Bronchial epithelial cell (primary cell): ENCODE measurements around the gene KCMF1. TPM values are rescaled to one million over a fixed set of nuclear protein-coding genes. Genes with fewer than 3 reads are reported as not detected.

ENCODE experiments used
- DNase-seq: peaks from one replicate; pipeline ENCODE4 v3.0.0-alpha.2; 2010; ENCODE audit warnings: low read depth
- FAIRE-seq: peaks from 2 replicates; lab custom pipeline; 2011; peaks lifted over from hg19 to GRCh38; lab: Jason Lieb, UNC
- H3K27me3 ChIP-seq: 2 replicates; pipeline ENCODE4 v1.5.1; 2011; ENCODE audit warnings: low read length; ENCODE audit not compliant: control insufficient read depth, insufficient read depth
- H3K36me3 ChIP-seq: 2 replicates; pipeline ENCODE4 v1.5.1; 2011; ENCODE audit warnings: low read length; ENCODE audit not compliant: control insufficient read depth, insufficient read depth
- H3K4me3 ChIP-seq: 2 replicates; pipeline ENCODE4 v1.5.1; 2011; ENCODE audit warnings: mild to moderate bottlenecking, low read depth, low read length, control low read depth
- CTCF ChIP-seq: IDR thresholded peaks from 2 replicates; pipeline ENCODE4 v1.5.1; 2011; ENCODE audit warnings: mild to moderate bottlenecking, moderate library complexity, low read length, control low read depth, inconsistent platforms; ENCODE audit not compliant: insufficient read depth, severe bottlenecking
- total RNA-seq: library from RNA; depleted of rRNA; stranded (reverse); fragments of >200 nt; gene quantifications from 2 replicates; pipeline ENCODE4 v1.2.1, GENCODE V29; 2014

The KCMF1 gene
- total RNA-seq, 1 donor from 2014 or later: 174 TPM

- Histone ChIP-seq H3K4me3 (no peak overlapping the region), H3K36me3 (peaks cover 2% of the 10 kb centered on the region), H3K27me3 (no peaks in the 10 kb centered on the region)
- FAIRE-seq: no peak
- no peak for TF ChIP-seq CTCF
- DNase-seq: no peak
Measured at GRCh38 chr2:84980263-84980983, 9.5 kb downstream of the KCMF1 start.

DNA sequence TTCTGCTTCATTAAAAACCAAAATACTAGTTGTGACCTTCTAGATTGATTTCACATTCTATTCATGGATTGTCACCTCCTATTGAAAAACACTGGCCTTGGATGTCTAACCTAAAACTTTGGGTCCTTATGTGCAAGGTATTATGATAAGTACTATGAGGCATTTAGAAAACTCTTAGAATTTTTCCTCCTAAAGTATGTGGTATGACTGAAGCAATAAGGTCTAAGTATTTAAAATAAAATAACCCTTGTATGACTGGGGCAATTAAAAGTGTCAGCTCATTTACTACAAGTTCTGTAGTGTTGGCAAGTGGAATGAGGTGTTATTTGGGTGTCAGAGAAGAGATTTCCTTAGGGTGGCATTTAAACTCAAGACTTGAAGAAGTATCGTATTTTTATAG is 15.1 kb downstream of the KCMF1 start:
- H3K36me3 ChIP-seq: peaks cover 2% of the 10 kb centered on the region
- no peak overlapping the region for H3K4me3 ChIP-seq
- H3K27me3 ChIP-seq: no peaks in the 10 kb centered on the region
- TF ChIP-seq CTCF: no peak
- DNase-seq (no peak), FAIRE-seq (no peak)

GRCh38 chr2:84989422-84989821 is 18.5 kb downstream of the KCMF1 start:
- DNase-seq (no peak), FAIRE-seq (no peak)
- no peak for TF ChIP-seq CTCF
- H3K4me3 ChIP-seq: no peak overlapping the region
- H3K27me3 ChIP-seq: no peaks in the 10 kb centered on the region
- H3K36me3 ChIP-seq: peaks cover 2% of the 10 kb centered on the region

GRCh38 chr2:84989927-84990326 is 19.0 kb downstream of the KCMF1 start:
- no peak for DNase-seq
- no peaks in the 10 kb centered on the region for H3K27me3 ChIP-seq
- H3K4me3 ChIP-seq: no peak overlapping the region
- H3K36me3 ChIP-seq: peaks cover 1% of the 10 kb centered on the region
- FAIRE-seq: no peak
- no peak for TF ChIP-seq CTCF

DNA sequence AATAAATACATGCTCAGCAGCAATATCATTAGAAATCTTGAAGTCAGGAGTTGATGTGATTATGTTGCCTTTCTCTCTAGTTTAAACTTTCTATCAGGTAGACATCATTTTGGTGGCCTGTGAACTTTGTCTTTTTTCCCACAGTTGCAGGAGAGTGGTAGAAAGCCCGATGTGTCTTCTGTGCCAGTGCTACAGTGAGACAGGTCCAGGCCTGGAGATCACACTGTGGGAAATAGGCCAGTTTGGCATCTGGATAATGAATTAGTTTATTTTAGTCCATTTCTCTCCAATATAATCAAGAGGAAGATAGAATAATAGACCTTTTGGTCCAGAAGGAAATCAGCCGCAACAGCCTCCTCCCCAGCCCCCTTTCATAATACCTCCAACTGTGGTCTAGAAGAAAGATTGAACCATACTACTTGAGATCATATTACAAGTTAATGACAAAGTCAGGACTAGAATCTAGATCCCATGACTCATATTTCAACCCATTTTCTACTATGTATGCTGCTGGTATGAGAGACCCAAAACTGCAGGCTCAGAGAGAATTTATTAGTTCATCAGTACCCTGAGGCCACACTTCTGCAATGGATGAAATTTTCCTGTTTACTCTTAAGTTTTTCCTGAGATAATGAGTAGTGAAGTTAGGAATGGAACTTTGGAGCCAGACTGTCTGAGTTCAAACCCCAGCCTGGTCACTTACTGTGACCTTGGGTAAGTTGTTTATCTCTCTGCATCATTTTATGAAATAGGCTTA is 20.6 kb downstream of the KCMF1 start:
- Histone ChIP-seq H3K27me3 (no peaks in the 10 kb centered on the region), H3K4me3 (no peak overlapping the region), H3K36me3 (no peaks in the 10 kb centered on the region)
- FAIRE-seq: no peak
- peak; percentile 88 for DNase-seq
- TF ChIP-seq CTCF: no peak
